GM19351 (cell line): Measurements from ENCODE around the gene LIPM.
"Not testable (repeated sequence)": the region's sequence is repeated elsewhere in the genome, so short reads cannot be mapped to it uniquely, and the experiment has no call there.

ENCODE experiments used
- ATAC-seq: cut with Tn5 transposase; IDR thresholded peaks from one replicate; pipeline ENCODE4 v1.9.1; 2021; ENCODE audit warnings: mild to moderate bottlenecking, moderate library complexity; ENCODE audit not compliant: unreplicated experiment

Gene LIPM

DNA sequence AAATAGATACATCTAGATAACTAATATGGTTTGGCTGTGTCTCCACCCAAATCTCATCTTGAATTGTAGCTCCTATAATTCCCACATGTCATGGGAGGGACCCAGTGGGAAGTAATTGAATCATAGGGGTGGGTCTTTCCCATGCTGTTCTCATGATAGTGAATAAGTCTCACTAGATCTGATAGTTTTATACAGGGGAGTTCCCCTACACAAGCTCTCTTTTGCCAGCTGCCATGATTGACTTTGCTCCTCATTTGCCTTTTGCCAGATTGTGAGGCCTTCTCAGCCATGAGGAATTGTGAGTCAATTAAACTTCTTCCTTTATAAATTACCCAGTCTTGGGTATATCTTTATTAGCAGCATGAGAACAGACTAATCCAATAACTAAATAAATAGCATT, 35.1 kb downstream of the LIPM start:
- ATAC-seq, result not testable (repeated sequence)

DNA sequence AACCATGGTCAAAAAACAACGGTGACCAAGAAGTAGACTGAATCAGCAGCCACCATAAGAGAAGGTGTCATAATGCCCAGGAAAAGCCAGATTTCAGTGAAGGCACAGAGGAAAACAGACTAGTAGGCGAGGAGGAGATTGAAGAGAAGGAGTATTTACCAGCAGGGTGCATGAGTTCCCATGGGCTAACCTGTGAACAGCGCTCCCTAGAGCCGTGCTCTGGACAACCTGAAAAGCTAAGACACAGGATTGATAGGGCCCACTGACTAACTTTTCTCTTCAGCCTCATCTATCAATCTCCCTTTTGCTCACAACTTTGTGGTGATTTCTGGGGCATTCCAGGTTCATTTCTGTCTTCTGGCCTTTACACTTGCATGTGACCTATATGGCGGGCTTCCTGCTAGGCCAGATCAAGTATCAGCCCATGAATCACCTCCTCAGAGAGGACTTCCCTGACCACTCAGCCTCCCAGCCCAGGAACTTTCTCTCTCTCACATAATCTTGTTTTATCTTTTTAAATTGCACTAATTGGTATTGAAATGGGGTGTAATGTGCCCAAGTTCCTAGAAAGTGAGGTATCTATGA, 36.3 kb downstream of the LIPM start:
- ATAC-seq, result no peak

DNA sequence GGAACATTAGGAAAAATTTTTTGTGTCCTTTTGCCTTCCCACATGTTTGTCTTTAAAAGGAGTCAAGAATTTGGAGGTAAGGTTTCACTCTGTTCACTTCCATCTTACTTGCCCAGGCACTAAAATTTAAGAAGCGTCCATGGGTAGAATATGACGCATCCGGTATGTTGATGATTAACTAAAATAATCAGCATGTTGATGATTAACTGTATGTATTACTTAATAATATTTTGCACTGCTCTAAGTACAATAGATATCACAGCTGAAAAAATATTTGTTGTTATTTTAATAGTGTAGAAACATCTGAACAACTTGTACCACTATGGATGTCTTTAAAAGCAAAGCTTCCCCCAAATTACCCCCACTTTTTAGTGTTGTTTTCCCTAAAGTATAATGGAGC, 37.6 kb downstream of the LIPM start:
- ATAC-seq, result no peak

DNA sequence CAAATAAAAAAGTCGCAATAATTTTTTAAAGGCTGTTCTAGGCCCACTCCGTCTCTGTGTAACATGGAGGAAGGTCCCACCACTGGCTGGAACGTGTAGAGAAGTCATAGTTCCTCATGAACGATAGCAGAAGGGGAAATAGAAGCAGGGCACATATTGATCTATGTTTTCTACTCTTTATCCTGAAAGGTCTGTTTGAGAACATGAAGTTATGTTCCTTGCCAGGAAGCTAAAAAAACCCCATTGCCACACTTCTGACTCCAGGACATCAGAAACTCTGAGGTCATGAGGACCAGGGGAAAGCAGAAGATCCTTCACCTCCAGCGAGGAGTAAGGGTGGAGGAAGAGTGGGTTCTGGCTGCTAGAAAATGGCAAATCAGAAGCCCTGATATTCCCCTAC, 38.4 kb downstream of the LIPM start:
- no peak for ATAC-seq

DNA sequence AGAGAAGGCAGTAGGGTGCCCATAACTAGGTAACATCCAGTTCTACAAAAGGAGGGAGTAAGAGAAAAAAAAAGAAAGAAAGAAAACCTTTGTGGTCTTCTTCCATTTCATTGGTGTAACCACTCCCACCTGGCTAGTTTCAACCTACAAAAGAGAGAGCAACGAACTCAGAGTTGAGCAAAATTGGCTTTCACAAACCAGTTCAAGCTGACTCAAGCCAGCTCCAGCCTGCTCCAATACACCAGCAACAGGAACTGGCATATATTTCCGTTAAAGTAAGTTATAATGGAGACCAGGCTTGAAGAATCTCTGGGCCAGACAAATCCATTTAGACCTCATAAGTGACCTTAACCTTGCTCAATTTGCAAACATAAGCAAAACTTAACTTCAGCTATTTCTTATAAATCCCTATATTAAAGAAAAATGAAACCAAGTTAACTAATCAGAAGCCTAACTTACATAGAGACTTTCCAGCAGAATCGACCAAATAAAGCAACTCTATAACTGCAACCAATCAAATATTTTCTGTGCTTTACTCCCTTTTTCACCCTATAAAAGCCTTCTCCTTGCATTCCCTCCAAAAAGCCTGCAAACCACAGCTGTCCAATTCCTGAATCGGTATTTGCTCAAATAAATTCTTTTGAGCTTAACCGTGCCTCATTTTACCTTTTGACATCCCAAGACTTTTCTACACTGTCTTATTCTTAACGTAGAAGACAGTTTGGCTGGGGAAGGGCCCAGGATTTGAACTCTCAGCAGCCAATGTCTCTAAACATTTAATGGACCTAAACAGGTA, 39.0 kb downstream of the LIPM start:
- ATAC-seq, result no peak

DNA sequence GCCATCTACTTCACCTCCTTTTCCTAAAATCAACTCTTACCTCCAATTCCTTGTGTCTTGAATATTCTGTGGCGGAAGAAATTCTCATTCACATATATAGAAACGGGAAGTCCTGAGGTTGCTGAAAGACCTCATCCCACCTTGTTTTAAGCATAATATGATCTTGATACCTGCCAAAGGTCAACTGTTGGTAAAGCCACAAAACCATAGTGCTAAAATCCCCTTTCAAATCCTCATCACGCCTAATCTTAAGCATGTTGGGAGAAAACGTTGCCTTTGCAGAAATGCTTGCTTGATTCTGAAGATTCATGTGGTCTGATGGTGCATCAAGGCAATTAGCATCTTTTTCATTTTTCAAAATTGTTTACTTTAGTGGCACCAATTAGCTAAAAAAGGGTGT, 40.6 kb downstream of the LIPM start:
- no peak for ATAC-seq

DNA sequence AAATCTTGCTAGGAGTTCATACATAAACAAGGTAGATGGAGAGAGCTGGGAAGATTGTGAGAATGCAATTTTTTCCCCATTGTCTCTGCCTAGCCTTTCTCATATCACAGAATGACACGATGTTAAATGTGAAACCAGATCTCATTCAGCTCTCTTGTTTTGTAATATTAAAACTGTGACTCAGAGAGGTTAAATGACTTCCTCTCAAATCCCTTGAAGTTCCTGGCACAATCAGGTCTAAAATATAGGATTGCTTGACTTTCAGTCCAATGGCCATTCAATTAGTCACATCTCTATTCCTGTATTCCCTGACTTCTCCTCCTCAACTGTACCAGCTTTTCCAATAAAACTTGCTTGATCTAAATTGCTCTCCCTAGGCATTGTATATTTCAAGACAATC, 46.0 kb downstream of the LIPM start:
- no peak for ATAC-seq

DNA sequence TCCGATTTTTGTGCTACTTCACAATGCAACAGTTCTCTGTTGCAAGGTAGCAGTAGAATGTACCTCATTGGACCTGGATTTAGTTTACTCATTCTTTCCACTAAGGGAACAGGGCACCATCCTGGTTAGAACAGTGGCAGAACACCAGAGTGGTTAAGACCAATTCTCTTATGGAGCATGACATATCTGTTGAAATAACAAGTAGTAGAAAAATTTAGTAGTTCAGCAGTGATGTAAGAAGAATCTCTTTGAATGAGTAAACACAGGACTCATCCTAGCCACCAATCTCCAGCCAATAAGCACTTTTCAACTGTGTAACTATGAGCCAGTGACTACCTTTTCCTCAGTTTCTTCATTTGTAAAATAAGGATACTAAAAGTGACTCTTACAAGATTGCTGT, 46.7 kb downstream of the LIPM start:
- no peak for ATAC-seq

DNA sequence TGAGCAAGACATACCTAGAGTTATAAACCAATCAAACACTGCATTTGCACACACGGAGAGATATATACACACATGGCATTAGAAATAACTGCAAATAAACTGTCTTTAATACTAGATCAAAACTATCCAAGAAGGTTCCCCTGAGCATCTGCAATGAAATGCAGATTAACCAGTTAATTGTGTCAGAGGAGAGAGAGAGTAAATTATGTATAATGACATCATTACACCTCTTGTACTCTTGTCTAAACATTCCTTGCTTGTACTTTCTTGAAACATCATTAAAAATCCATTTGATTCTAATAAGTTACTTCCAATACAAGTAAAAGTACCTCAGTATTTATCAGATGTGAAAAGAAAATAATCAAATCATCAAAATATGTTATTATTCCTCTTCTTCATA, 48.2 kb downstream of the LIPM start:
- ATAC-seq, result no peak

DNA sequence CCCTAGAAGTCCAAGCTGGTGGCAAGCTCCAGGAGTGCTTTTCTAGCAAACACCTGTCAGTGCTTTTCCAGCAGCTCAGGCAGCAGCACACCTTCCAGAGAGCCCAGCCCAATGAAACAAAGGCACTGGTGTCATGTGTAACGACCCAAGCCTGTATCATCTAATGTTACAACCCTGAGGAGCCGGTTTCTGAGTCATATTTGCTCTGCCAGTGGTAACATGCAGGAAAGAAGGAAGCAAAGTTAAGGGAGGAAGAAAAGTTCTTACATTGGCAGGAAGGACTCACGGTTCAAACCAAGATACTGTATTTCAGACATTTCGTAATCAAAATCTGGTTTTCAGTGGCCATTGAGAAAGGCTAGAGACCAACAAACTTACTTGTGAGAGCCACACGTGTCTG, 49.2 kb downstream of the LIPM start, which contains the start of gene ANKRD22:
Gene ANKRD22 (minus strand): TSS at position 139 of the 400 bp plus-strand sequence. CDS start 237 bp downstream, outside the sequence.
- no peak for ATAC-seq

DNA sequence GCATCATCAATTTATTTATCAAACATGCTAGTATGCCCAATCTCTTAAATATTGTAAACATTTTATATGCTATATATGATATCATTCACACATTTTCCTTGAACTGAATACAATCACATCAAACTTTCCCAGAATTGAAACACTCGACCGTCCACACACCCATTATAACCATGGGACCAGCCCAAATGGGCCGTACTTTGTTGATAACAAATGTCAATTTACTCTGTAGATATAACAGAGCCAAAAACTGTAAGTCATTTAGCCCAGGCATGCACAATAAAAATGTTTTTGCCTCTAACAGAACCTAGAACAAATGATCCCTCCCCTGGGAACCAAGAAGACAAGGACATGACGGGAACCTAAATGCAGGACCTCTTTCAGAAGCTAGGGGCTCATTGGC, 49.8 kb downstream of the LIPM start:
- no peak for ATAC-seq

DNA sequence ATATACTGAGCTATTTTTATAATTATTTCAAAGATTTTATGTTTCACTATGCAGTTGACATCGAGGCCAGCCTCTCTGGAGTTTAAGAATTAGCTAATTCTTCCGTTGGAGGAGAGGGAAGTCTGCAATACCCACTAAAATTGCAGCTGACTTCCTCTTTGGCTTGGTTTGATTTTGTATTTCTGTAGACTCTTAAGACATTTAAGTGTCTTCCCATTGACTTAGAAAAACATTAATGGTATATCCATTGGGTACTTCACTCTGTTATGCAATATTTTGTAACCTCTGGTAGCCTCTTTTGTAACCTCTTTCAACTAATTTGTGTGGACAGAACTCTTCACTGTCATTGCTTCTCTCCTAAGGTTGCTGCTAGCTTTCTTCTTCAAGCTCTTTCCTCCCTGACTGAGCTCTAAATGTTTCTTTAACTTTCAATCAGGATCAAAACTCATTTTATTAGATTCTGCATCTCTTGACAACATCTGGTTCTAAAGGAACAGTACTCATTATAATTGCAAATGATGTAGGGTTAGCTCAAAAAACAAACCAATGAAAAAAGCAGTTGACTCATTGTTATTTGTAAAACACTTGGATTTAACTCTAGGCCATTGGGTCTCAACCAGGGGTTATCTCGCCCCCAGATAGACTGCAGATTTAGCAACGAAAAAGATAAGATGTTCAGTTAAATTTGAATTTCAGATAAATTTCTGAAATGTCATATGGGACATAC, 50.8 kb downstream of the LIPM start:
- ATAC-seq, result no peak

DNA sequence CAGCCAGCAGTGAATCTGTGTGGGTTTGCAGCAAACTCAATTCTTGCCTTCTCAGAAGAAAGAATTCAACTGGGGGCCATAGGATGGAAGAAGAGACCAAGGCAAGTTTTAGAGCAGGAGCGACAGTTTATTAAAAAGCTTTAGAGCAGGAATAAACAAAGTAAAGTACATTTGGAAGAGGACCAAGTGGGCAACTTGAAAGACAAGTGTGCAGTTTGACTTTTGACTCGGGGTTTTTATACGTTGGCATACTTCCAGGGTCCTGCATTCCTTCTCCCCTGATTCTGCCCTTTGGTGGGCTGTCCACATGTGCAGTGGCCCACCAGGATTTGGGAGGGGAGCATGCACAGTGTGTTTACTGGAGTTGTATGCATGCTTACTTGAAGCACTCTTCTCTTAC, 52.2 kb downstream of the LIPM start:
- ATAC-seq, result no peak

DNA sequence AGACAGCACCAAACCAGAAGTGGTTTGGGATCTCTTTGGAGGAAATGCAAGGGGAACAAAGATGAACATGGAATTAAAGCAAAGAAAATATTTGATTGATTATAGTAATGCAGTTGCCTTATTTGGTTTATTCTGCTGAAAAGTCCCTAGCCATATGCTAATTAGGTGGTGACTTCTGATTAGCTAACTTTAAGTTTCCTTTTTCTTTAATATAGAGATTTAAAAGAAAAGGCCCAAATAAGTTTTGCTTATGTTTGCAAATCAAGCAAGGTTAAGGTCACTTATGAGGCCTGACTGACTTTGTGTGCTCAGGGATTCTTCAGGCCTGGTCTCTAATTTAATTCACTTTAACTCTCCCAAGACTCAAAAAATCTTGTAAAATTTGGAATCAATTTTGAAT, 55.3 kb downstream of the LIPM start:
- ATAC-seq, result no peak

DNA sequence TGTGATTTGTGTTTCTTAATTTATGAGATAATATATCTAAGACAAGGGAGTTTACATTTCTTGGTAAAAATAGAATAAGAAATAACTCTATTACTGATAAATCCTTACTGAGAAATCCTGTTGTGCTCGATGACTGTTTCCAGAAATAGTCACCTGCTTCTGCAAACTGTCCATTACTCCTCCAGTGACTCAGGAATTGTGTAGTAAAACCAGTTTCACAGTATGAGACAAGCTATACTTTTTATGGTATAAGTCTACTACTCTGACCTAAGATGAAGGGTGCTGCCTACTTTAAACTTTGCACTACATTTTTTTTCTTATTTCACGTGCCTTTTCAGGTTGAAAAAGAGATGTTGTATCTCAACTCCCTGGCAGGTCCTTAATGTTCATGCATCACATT, 56.0 kb downstream of the LIPM start:
- no peak for ATAC-seq

DNA sequence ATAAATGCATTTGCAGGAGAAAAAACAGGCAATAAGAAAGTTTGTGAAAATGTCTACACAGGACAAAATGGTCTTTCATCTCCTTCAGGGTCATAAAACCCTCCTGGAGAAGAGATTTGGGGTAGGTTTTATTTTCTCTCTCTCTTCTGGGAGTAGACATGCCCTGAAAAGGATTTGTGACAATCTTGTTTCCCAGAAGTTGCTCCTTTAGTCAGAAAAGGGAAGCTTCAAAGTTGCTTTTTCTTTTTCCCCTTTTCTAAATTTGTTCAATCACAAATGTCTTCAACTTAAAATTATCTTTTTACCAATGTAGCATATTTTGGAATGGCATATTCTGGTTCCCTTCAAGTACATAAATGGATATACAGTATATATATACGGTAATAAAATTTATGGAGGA, 58.5 kb downstream of the LIPM start:
- ATAC-seq, result no peak

DNA sequence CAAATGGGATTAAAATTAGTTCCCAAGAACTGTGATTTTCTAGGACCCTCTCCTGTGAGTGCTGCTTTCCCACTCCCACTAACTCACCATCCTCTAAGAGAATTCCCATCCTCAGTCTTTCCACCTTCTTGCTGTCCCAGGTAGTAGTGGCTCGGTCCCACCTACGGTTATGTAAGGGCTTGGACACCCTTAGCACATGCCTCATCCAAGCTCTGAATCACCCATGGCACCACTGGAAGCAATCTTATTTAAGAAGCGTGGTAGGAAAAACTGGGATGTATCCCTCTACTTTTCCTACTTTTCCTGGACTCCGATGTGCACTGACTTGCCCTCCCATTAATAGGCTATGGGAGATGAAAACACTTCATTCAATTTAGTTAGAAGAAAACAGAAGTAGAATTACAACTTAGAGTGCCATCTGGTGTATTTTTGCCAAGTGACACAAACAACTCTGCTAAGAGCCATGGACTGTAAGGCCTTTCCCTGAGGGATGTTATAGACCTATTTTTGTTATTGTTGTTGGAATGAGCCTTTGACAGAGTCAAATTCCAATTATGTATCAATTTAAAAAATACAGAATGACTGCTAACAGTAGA, 62.8 kb downstream of the LIPM start:
- no peak for ATAC-seq

DNA sequence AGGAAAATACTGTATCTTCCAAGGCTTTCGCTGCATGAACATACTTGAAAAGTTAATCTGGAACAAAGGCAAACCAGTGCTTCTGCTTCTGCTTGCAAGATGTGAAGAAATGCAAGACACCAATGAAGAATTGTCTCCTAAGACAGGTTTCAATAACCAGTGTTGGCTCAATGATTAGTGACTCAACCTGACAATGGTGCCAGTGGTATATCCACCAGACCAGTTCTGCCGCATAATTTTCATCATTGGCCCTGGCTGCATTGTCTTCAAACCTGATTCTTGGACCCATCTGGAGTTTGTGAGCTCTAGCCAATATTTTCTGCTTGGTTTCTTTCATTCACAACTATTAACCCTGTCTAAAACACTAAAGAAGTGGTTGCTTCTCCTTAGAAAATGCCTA, 63.9 kb downstream of the LIPM start:
- ATAC-seq, result no peak

DNA sequence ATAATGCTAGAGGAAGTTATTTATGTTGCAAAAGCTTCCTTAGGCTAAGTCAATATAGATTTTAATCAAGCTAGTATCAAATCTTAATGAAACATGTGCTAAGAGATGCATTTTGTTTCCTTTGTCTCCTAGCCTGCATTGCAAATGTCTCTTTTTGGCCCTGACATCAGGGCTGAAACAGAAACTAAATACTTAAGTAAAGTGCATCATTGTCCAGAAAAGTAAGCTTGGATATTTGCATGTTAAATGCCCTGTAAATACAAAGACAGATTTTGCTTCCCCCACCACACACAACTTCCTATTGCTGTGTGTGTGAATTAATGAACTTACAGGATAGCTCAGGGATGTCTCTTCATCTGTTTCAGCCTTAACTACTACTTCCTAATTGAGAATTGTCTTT, 67.6 kb downstream of the LIPM start:
- no peak for ATAC-seq
